ENCODE data around the gene CKB. TPM values are rescaled to one million over a fixed set of nuclear protein-coding genes. Genes with fewer than 3 reads are reported as not detected.

Gene CKB
- total and polyA plus RNA-seq, 9 of the 15 experiments (the other 6 are each of a cell fraction or from before 2014, with no cell fraction given): 23.9 to 692 (median 132) TPM

- Histone ChIP-seq H3K27ac (ENCODE audit: extremely low read depth, low read depth, low read length) (no peak overlapping the region), H3K4me2 (ENCODE audit: insufficient read depth, low read length) (no peak overlapping the region), H3K27me3 (ENCODE audit: control insufficient read depth in 2 of 2, insufficient read depth in 2 of 2, low read length in 2 of 2) (no peaks in the 10 kb centered on the region), H3K9ac (ENCODE audit: insufficient read depth in 1 of 2, low read depth in 2 of 2, low read length in 2 of 2) (no peak overlapping the region), H3K9me1 (ENCODE audit: control insufficient read depth, insufficient read depth, low read length) (no peaks in the 10 kb centered on the region), H3K36me3 (ENCODE audit: control insufficient read depth, insufficient read depth, low read length) (peaks cover 65% of the 10 kb centered on the region), H3K4me3 (no peak overlapping the region), H3K4me1 (replicated peaks in 1 of 2; ENCODE audit: control insufficient read depth in 2 of 2, insufficient read depth in 2 of 2, low read length in 2 of 2) (peaks cover 3 to 4% of the 10 kb centered on the region in 2 experiments; a peak in 4 of 5 replicates), H3K79me2 (ENCODE audit: control insufficient read depth, insufficient read depth, low read length) (peaks cover 7% of the 10 kb centered on the region; the same call in 1 of the 3 replicates), H3K9me3 (replicated peaks; ENCODE audit: control insufficient read depth, insufficient read depth, low read depth, low read length) (no peaks in the 10 kb centered on the region), H4K20me1 (replicated peaks; ENCODE audit: control insufficient read depth, insufficient read depth, low read length) (peaks cover 3% of the 10 kb centered on the region; the same call in 1 of the 2 replicates), H2AFZ (ENCODE audit: low read depth, low read length) (no peak overlapping the region)
- intact Hi-C loops (cut with micrococcal nuclease) (no loop called here), in situ Hi-C loops (cut with MboI) (no loop called here)
- TF ChIP-seq CEBPB (tag; IDR thresholded peaks at IDR 0.05) (0 out of 2 replicates have a peak, but pooled peaks have one; percentile 32), SOX6 (IDR thresholded peaks at IDR 0.05) (no peak), GTF2A2 (tag; IDR thresholded peaks at IDR 0.05) (no peak)
- no peak for FAIRE-seq
- no peak for DNase-seq (ENCODE audit: extremely low read depth in 1 of 4, low spot score in 3 of 4)
- ATAC-seq: no peak
- ChIA-PET CTCF (ENCODE audit: low intra/inter-chr PET ratio) (no interaction called here), POLR2A (interaction anchor here (0.6 kb wide), 1 partner anchor 364 kb away, joined by 3 read pairs; no protein-coding TSS in a partner anchor)
- no TSS peak for BruUV-seq (replicated peaks)
- 0% methylated on average over 1 of the region's 1 CpG for WGBS (ENCODE audit: insufficient coverage, low coverage, missing lambda C conversion rate)
Measured at GRCh38 chr14:103496776-103497175, 25.9 kb downstream of the CKB start.

GRCh38 chr14:103495854-103496253 is 26.8 kb downstream of the CKB start:
- in situ Hi-C loops (cut with MboI): no loop called here
- no peaks in the 10 kb centered on the region for H3K27me3 ChIP-seq (ENCODE audit: control insufficient read depth in 2 of 2, insufficient read depth in 2 of 2, low read length in 2 of 2)
- H3K9ac ChIP-seq (ENCODE audit: insufficient read depth in 1 of 2, low read depth in 2 of 2, low read length in 2 of 2): no peak overlapping the region
- H2AFZ ChIP-seq (ENCODE audit: low read depth, low read length): no peak overlapping the region
- peaks cover 3% of the 10 kb centered on the region; the same call in 1 of the 3 replicates for H3K79me2 ChIP-seq (ENCODE audit: control insufficient read depth, insufficient read depth, low read length)
- 0 out of 2 replicates have a peak, but pooled peaks cover 3% of the 10 kb centered on the region for H4K20me1 ChIP-seq (replicated peaks; ENCODE audit: control insufficient read depth, insufficient read depth, low read length)
- no peak for ATAC-seq
- ChIA-PET CTCF (ENCODE audit: low intra/inter-chr PET ratio) (no interaction called here), POLR2A (no interaction called here)
- no peaks in the 10 kb centered on the region for H3K9me3 ChIP-seq (replicated peaks; ENCODE audit: control insufficient read depth, insufficient read depth, low read depth, low read length)
- H3K36me3 ChIP-seq (ENCODE audit: control insufficient read depth, insufficient read depth, low read length): peaks cover 65% of the 10 kb centered on the region
- H3K4me3 ChIP-seq: no peak overlapping the region
- peaks cover 3 to 4% of the 10 kb centered on the region in 2 experiments; a peak in 4 of 5 replicates for H3K4me1 ChIP-seq (replicated peaks in 1 of 2; ENCODE audit: control insufficient read depth in 2 of 2, insufficient read depth in 2 of 2, low read length in 2 of 2)
- FAIRE-seq: no peak
- no peaks in the 10 kb centered on the region for H3K9me1 ChIP-seq (ENCODE audit: control insufficient read depth, insufficient read depth, low read length)
- DNase-seq (ENCODE audit: extremely low read depth in 1 of 4, low spot score in 3 of 4): no peak
- BruUV-seq (replicated peaks): no TSS peak
- H3K27ac ChIP-seq (ENCODE audit: extremely low read depth, low read depth, low read length): no peak overlapping the region
- WGBS (ENCODE audit: insufficient coverage, low coverage, missing lambda C conversion rate): 87% methylated on average over 2 of the region's 2 CpGs
- intact Hi-C loops (cut with micrococcal nuclease): no loop called here
- H3K4me2 ChIP-seq (ENCODE audit: insufficient read depth, low read length): no peak overlapping the region
- TF ChIP-seq MCM7 (IDR thresholded peaks at IDR 0.05) (no peak), PYGO2 (tag; IDR thresholded peaks at IDR 0.05) (no peak), PTTG1 (tag; IDR thresholded peaks at IDR 0.05; ENCODE audit: low read depth) (no peak), CBFB (CRISPR knock-in tag; IDR thresholded peaks at IDR 0.05) (no peak), DEAF1 (CRISPR knock-in tag; IDR thresholded peaks at IDR 0.05) (no peak), NR2C2 (CRISPR knock-in tag; IDR thresholded peaks at IDR 0.05) (no peak), NR2C2 (tag; IDR thresholded peaks at IDR 0.05) (no peak), NCOA1 (IDR thresholded peaks at IDR 0.05; ENCODE audit: low read depth) (no peak), ARID1B (IDR thresholded peaks at IDR 0.05) (no peak), ZNF764 (CRISPR knock-in tag; IDR thresholded peaks at IDR 0.05; ENCODE audit: low read depth) (no peak), CHD4 (IDR thresholded peaks at IDR 0.05; ENCODE audit: insufficient read depth, insufficient replicate concordance, low read depth, low read length, poor library complexity, severe bottlenecking) (no peak), ZNF174 (CRISPR knock-in tag; IDR thresholded peaks at IDR 0.05) (no peak), RBM14 (IDR thresholded peaks at IDR 0.05; ENCODE audit: borderline replicate concordance, insufficient read depth, low read depth, low read length) (no peak), RBM22 (IDR thresholded peaks at IDR 0.05; ENCODE audit: low read depth, low read length, poor library complexity, severe bottlenecking) (no peak)
